Measurements from ENCODE around the gene CHMP1A.

GRCh38 chr16:89700649-89701424 is 43.3 kb upstream of the CHMP1A start:
- TF ChIP-seq, protein P1, sequence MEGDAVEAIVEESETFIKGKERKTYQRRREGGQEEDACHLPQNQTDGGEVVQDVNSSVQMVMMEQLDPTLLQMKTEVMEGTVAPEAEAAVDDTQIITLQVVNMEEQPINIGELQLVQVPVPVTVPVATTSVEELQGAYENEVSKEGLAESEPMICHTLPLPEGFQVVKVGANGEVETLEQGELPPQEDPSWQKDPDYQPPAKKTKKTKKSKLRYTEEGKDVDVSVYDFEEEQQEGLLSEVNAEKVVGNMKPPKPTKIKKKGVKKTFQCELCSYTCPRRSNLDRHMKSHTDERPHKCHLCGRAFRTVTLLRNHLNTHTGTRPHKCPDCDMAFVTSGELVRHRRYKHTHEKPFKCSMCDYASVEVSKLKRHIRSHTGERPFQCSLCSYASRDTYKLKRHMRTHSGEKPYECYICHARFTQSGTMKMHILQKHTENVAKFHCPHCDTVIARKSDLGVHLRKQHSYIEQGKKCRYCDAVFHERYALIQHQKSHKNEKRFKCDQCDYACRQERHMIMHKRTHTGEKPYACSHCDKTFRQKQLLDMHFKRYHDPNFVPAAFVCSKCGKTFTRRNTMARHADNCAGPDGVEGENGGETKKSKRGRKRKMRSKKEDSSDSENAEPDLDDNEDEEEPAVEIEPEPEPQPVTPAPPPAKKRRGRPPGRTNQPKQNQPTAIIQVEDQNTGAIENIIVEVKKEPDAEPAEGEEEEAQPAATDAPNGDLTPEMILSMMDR (conservative IDR thresholded peaks at IDR 0.05 in 1 of 2, IDR thresholded peaks at IDR 0.05 in 1 of 2; ENCODE audit: low read depth in 1 of 2, low read length in 2 of 2) = peak in 1 of 2 donors; percentile 8
- TF ChIP-seq EZH2 (IDR thresholded peaks at IDR 0.05; ENCODE audit: low read length, missing control alignments) = no peak
